Stimulated activated CD4-positive, alpha-beta T cell treated with anti-CD3 and anti-CD28 coated beads, Interleukin-4, amount 100 ng/mL, for 48 hours (primary cell): ENCODE data around the gene PHF24.

ENCODE experiments used
- DNase-seq, 2 donors: peaks; one replicate each; pipeline ENCODE4 v3.0.0-alpha.2; 2020; ENCODE audit warnings: low read depth in 2 of 2

The PHF24 gene

DNA sequence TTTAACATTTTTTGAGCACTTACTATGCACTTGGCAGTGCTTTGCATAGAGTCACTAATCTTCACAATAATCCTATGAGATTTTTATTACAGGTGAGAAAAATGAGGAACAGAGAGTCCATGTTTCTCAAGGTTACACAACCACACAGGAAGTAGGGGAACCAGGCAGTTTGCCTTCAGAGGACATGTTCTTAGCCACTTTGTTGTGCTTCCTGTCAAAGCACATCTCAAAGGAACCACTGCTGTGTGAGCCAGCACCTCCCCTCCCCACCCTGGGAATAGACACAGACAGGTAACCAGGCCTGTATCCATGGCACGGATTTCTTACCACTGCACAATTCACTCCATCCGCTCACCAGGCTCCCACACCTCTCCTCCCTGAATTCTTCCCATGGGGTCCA is 25.1 kb downstream of the PHF24 start:
- no peak for DNase-seq

DNA sequence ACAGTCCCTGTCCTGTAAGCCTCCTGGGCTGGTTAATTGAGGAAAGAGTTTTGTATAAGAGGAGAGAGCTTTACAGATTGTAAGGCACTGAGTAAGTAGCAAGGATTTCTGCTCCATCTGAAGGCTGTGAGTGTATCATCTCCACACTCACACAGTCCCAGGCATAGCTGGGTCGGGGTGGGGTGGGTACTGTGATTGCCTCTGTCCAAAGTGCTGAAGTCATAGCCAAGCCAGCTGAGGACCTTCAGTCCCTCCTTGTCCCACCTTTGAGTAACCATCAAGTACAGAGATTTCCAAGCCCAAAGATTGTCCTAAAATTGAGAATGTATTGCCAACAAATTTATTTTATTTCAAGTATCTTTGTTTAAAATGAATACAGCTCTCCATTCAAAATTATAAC is 26.0 kb downstream of the PHF24 start:
- no peak for DNase-seq

- DNase-seq, result peak; percentile 55 to 57
Observed at GRCh38 chr9:34985311-34985899, 27.3 kb downstream of the PHF24 start.

DNA sequence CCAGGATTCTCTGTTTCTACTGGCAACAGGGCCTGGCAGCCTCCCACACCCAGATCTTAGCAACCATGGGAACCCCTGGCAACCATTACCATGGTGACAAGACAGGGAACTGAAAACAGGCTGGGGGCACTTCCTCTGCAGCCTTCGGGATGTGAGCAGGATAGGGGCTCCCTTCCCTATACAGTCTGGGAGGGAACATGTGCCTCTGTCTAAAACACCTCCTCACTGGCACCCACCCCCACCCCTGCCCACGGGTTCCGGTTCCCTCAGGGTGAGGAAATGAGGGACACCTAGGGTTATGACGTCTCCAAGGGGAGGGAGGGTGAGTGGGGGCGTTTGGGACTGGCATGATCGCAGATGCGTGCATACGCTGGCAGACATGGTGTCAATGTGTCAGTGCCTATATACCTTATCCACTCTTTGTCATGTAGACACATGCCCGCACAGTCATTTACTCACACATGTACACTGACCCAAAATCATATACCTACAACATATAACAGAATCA is 28.5 kb downstream of the PHF24 start:
- DNase-seq, result no peak

- DNase-seq, result no peak
Observed at GRCh38 chr9:34987160-34987901, 29.2 kb downstream of the PHF24 start.

DNA sequence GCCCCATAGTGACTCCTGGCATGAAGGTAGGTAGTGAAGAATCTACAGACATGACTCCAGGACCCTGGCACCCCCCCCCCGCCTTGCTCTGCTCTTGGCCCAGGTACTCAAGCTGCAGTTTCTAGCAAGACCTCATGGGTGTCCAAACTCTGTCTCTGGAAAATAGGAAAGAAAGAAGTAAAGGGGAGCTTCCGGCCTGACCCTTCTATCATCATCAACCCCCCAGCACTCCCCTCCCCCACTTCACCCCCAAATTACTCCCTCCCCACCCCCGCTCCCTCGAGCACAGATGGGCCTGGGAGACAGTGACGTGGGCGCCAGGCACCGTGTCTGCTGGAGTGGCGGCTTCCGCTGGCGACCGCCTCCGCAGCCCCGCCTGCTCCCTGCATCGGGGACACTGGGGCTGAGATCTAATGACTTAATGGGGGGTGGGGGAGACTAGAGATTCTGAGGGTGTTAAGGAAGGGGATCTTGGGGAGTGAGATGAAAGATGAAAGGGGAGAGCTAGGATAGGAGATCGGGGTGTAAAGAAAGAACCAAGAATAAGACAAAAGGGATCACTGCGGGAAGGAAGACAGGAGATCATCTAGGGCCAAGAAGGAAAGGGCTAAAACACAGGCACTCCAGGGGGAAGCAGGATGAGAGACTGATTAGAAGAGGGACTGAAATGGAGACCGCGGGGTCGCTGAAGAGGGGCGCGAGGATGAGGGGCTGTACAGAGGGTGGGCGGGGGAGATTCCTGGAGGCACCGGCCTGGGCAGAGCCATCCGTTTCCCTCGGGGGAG is 30.3 kb downstream of the PHF24 start:
- DNase-seq, result peak in 1 of 2 donors; percentile 37

DNA sequence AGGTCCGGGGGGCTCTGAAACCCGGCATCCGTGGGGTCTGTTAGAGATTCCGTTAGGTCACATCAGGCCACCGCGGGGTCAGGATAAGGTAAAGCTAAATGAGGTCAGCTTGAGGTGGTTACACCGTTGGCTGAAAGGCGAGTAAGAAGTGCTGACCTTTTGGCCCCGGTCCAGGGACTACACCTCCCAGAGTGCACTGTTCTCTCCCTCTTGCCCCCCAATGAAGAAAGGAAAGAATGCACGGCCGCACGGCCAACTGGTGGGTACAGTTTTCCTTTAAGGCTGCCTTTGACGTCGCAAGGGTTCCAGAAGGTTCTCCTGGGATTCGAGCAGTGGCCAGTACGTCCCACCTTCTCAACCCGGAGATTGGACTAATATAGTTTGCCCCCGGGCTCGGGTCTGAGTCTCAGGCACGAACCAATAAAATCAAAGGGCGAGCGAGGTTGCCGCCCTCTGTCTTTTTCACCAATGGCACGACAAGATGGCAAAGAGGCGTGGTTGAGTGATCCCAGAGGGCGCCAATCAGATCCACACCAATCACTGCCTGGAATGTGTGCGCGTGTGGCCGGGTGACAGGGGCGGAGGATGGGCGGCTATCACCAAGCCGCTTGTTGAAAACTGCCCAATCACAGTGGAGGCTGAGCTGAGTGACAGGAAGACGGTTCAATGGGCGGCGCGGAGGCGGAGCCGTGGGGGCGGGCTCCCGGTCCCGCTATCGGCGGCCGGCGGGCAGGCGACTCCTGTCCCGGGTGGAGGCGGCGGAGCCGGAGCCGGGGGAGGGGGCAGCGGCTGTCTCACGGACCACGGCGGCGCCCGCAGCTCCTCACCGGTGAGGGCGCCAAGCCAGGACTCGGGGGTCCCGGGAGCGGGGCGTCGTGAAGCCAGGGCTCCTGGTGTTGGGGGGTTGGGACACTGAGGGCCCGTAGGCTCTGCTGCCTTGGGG is 31.2 kb downstream of the PHF24 start, which contains the start of gene DNAJB5:
TSS of gene DNAJB5 (plus strand) at position 743 of the 943 bp plus-strand sequence. CDS start 886 bp downstream, outside the sequence.
- DNase-seq, result peak; percentile 94 to 95

DNA sequence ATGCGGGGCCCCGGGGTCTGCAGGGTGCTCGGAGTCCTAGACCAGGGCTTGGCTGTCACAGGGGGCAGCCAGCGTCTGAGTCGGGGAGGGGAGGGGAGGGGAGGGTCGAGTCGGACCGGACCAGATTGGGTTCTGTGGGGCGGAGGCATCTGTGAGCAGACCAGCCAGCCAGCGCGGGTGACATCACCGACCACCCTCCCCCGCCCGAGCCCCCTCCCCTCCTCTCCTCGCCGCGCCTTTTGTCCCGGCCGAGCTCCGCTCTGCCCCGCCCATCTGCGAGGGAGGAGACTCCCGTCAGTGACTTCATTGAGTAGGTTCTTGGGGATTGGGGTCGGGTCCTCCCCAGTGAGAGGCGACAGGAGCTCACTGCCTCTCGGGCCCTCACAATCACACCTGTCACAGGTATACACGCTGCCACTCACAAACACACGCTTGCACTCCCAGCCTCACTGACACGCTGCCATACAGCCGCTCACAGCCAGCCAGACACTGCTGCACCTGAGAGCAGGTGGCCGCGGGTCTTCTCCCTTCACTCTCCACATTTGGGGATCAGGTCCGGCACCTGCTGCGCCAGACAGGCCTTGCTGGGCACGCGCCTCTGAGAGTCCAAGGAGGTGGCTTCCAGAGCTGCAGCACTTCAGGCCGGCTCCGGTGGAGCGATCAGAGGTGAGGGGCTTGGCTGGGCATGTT is 32.0 kb downstream of the PHF24 start:
- DNase-seq, result no peak

DNA sequence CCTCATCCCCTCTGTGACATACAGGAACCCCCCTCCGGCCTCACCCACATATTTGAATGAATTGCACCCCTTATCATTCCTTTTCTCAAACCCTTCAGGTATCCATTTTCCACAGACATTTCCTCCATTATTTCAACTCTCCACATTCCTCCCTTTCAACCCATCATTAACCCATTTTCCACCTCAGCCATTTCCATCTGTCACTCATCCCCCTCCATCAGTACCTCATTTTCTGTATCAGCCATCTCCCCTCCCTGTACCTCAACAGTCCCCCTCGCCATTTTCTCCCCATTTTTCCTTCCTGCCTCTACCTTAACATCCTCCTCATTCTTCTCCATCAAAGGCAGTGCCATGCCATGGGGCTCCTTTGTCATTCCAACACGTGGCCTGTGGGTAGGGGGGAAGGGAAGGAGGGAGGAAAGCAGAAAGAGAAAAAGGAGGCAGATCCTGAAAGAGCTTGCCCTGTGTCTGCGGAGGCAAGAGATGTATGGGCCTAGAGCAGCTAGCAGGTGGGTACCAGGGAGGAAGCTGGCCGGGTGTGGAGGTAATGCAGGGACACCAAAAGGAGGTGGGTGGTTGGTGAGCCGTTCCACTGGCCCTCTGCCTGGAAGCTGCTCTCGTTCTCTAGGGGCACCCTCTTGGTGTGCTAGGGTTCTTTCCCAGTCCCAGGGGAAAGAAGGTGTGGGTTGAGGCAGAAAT is 33.0 kb downstream of the PHF24 start:
- no peak for DNase-seq

- DNase-seq, result no peak
Observed at GRCh38 chr9:34991607-34992375, 33.7 kb downstream of the PHF24 start.

DNA sequence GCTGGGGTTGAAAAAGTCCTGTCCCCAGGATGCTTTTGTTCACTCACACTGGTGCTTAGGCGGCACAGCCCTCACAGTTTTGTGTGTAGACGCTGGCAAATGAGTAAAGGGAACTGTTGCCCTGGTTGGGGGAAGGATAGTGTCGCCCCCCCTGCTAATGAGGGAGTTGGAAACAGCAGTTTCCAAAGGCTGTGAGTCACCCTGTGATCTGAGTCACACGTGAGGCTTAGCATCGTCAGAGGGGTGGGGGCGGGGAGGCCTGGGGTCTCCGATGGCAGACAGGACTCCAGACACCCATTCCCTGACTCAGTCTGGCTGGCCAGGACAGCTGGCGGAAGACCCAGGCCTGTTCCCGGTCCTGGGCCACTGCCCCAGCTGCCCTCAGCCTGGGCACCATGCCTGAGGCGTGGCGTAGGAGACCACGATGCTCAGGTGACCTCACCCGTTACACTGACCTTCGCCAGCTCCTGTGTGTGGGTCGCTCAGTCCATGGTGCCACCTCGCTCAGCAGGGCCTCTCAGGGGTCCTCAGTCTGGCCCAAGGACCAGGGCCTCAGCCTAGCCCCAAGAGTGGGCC is 34.4 kb downstream of the PHF24 start:
- DNase-seq, result peak; percentile 49 to 58

GRCh38 chr9:34993502-34994259 is 35.6 kb downstream of the PHF24 start:
- no peak for DNase-seq

- no peak for DNase-seq
Observed at GRCh38 chr9:34994260-34994899, 36.3 kb downstream of the PHF24 start.

- no peak for DNase-seq
Observed at GRCh38 chr9:34994900-34995669, 37.0 kb downstream of the PHF24 start.

GRCh38 chr9:34995670-34996060 is 37.6 kb downstream of the PHF24 start:
- no peak for DNase-seq

DNA sequence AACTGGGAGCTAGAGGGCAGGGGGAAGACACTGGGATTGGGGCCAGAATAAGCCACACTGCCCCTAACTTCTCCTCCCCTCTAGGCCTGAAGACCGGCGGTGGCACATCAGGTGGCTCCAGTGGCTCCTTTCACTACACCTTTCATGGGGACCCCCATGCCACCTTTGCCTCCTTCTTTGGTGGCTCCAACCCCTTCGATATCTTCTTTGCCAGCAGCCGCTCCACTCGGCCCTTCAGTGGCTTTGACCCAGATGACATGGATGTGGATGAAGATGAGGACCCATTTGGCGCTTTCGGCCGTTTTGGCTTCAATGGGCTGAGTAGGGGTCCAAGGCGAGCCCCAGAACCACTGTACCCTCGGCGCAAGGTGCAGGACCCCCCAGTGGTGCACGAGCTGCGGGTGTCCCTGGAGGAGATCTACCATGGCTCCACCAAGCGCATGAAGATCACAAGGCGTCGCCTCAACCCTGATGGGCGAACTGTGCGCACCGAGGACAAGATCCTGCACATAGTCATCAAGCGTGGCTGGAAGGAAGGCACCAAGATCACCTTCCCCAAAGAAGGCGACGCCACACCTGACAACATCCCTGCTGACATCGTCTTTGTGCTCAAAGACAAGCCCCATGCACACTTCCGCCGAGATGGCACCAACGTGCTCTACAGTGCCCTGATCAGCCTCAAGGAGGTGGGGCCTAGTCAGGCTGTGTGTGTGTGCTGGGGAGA is 38.3 kb downstream of the PHF24 start:
- no peak for DNase-seq
